ENCODE results near the gene CEP83.

CEP83 gene

GRCh38 chr12:94287245-94287628 is 172.4 kb downstream of the CEP83 start:
- H3K9ac ChIP-seq (ENCODE audit: low read length), result no peak overlapping the region
- no peak overlapping the region for H3K4me2 ChIP-seq (ENCODE audit: low read depth, low read length, poor library complexity, severe bottlenecking)

DNA sequence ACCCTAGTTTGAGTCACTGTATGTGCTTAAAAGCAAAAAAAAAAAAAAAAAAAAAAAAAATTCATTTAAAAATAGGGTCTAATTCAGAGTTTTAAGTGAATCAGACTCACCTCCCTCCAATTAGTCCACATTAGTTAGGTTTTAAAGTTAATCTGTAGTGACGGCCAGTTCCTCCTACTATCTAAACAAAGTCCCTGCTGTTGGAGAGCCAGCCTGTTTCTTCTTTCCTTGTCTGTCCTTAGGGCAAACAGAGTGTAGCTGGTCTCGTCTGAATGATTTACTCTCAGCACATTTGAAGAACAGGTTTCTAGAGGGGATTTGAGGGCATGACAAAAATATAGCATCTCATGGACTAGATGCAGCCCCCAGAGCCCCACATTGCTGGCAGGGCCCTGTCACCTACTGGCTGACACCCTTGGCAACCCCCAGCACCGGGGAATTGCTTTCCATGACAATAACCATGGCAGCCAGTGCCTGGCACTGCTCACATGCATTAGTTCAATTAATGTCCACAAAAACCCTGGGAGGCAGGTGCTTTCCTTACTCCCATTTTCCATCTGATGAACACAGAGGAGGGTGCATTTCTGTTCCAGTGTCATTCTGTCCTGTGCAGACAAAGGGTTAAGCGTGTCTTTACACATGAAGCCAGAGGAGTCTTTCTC is 173.0 kb downstream of the CEP83 start:
- no peaks in the 10 kb centered on the region for H4K20me1 ChIP-seq (ENCODE audit: low read depth, low read length)
- no peak for TF ChIP-seq EZH2phosphoT487 (conservative IDR thresholded peaks at IDR 0.05; ENCODE audit: low read length)
- TF ChIP-seq, protein P1, sequence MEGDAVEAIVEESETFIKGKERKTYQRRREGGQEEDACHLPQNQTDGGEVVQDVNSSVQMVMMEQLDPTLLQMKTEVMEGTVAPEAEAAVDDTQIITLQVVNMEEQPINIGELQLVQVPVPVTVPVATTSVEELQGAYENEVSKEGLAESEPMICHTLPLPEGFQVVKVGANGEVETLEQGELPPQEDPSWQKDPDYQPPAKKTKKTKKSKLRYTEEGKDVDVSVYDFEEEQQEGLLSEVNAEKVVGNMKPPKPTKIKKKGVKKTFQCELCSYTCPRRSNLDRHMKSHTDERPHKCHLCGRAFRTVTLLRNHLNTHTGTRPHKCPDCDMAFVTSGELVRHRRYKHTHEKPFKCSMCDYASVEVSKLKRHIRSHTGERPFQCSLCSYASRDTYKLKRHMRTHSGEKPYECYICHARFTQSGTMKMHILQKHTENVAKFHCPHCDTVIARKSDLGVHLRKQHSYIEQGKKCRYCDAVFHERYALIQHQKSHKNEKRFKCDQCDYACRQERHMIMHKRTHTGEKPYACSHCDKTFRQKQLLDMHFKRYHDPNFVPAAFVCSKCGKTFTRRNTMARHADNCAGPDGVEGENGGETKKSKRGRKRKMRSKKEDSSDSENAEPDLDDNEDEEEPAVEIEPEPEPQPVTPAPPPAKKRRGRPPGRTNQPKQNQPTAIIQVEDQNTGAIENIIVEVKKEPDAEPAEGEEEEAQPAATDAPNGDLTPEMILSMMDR (IDR thresholded peaks at IDR 0.05; ENCODE audit: insufficient read depth, low read length, poor library complexity, severe bottlenecking), result no peak
- H3F3A ChIP-seq (ENCODE audit: insufficient read depth), result no peaks in the 10 kb centered on the region
- no peaks in the 10 kb centered on the region for H3K9me2 ChIP-seq (replicated peaks; ENCODE audit: insufficient read depth, low read length)
- no peaks in the 10 kb centered on the region for H3K79me2 ChIP-seq (ENCODE audit: insufficient read depth, low read length)
- H3K9me3 ChIP-seq (ENCODE audit: insufficient read depth, low read length), result no peaks in the 10 kb centered on the region
- H3K9ac ChIP-seq (ENCODE audit: low read length), result no peak overlapping the region
- no peak overlapping the region for H3K4me3 ChIP-seq (ENCODE audit: insufficient read depth, low read length, poor library complexity, severe bottlenecking)
- no peak overlapping the region for H3K27ac ChIP-seq (ENCODE audit: low read depth, low read length)
- no peaks in the 10 kb centered on the region for H3K36me3 ChIP-seq (ENCODE audit: low read length)
- no peaks in the 10 kb centered on the region for H3K27me3 ChIP-seq (ENCODE audit: low read length)
- H3K4me2 ChIP-seq (ENCODE audit: low read depth, low read length, poor library complexity, severe bottlenecking), result no peak overlapping the region
- H2AFZ ChIP-seq (ENCODE audit: low read depth, low read length, severe bottlenecking), result no peak overlapping the region

More at GRCh38 chr12:94287245-94287628, 172.4 kb downstream of the CEP83 start:
- H3K9me3 ChIP-seq (ENCODE audit: insufficient read depth, low read length), result no peaks in the 10 kb centered on the region
- H3K9me2 ChIP-seq (replicated peaks; ENCODE audit: insufficient read depth, low read length), result no peaks in the 10 kb centered on the region
- H4K20me1 ChIP-seq (ENCODE audit: low read depth, low read length), result no peaks in the 10 kb centered on the region
- no peak overlapping the region for H2AFZ ChIP-seq (ENCODE audit: low read depth, low read length, severe bottlenecking)
- H3K4me3 ChIP-seq (ENCODE audit: insufficient read depth, low read length, poor library complexity, severe bottlenecking), result no peak overlapping the region
- H3K79me2 ChIP-seq (ENCODE audit: insufficient read depth, low read length), result no peaks in the 10 kb centered on the region
- H3F3A ChIP-seq (ENCODE audit: insufficient read depth), result no peaks in the 10 kb centered on the region
- H3K36me3 ChIP-seq (ENCODE audit: low read length), result no peaks in the 10 kb centered on the region
- H3K27me3 ChIP-seq (ENCODE audit: low read length), result no peaks in the 10 kb centered on the region
- TF ChIP-seq EZH2phosphoT487 (conservative IDR thresholded peaks at IDR 0.05; ENCODE audit: low read length), result no peak
- TF ChIP-seq, protein P1 (IDR thresholded peaks at IDR 0.05; ENCODE audit: insufficient read depth, low read length, poor library complexity, severe bottlenecking), result no peak
- no peak overlapping the region for H3K27ac ChIP-seq (ENCODE audit: low read depth, low read length)

GRCh38 chr12:94285943-94286582 is 173.6 kb downstream of the CEP83 start:
- H3K9me2 ChIP-seq (replicated peaks; ENCODE audit: insufficient read depth, low read length), result no peaks in the 10 kb centered on the region
- no peaks in the 10 kb centered on the region for H3K27me3 ChIP-seq (ENCODE audit: low read length)
- H3F3A ChIP-seq (ENCODE audit: insufficient read depth), result no peaks in the 10 kb centered on the region
- no peaks in the 10 kb centered on the region for H3K36me3 ChIP-seq (ENCODE audit: low read length)
- H3K27ac ChIP-seq (ENCODE audit: low read depth, low read length), result no peak overlapping the region
- H3K79me2 ChIP-seq (ENCODE audit: insufficient read depth, low read length), result no peaks in the 10 kb centered on the region
- H3K4me3 ChIP-seq (ENCODE audit: insufficient read depth, low read length, poor library complexity, severe bottlenecking), result no peak overlapping the region
- no peak overlapping the region for H3K9ac ChIP-seq (ENCODE audit: low read length)
- no peaks in the 10 kb centered on the region for H3K9me3 ChIP-seq (ENCODE audit: insufficient read depth, low read length)
- no peak overlapping the region for H3K4me2 ChIP-seq (ENCODE audit: low read depth, low read length, poor library complexity, severe bottlenecking)
- TF ChIP-seq EZH2phosphoT487 (conservative IDR thresholded peaks at IDR 0.05; ENCODE audit: low read length), result no peak
- TF ChIP-seq, protein P1 (IDR thresholded peaks at IDR 0.05; ENCODE audit: insufficient read depth, low read length, poor library complexity, severe bottlenecking), result no peak
- no peaks in the 10 kb centered on the region for H4K20me1 ChIP-seq (ENCODE audit: low read depth, low read length)
- no peak overlapping the region for H2AFZ ChIP-seq (ENCODE audit: low read depth, low read length, severe bottlenecking)
